GM12878 (cell line): ENCODE results near the gene ERC1. TPM values are rescaled to one million over a fixed set of nuclear protein-coding genes. Genes with fewer than 3 reads are reported as not detected.

Source experiments
- ATAC-seq: fragments of 200-7000 bp; cut with Tn5 transposase; 3 replicates; pipeline ENCODE4 v1.9.1; 2020; ENCODE audit warnings: mild to moderate bottlenecking, moderate library complexity
- BruUV-seq: library from RNA; stranded (reverse); fragments of 400-500 nt; replicated peaks from 2 replicates; lab custom pipeline; 2021; lab: Mats Ljungman, UMichigan
- CTCF ChIA-PET: fragments of 300-600 bp; sonication (Branson Sonifier 250); formaldehyde crosslinking; extraction: SDS; loops from one replicate; lab custom pipeline; 2021; ENCODE audit warnings: inconsistent platforms; lab: Yijun Ruan, JAX
- POLR2A ChIA-PET: fragments of 350-600 bp; formaldehyde crosslinking; extraction: SDS; loops from one replicate; lab custom pipeline; 2021; ENCODE audit warnings: inconsistent platforms; lab: Charles Lee
- RAD21 ChIA-PET: fragments of 300-600 bp; sonication (Branson Sonifier 250); formaldehyde crosslinking; loops from one replicate; lab custom pipeline; 2023; ENCODE audit warnings: antibody characterized with exemption; ENCODE audit not compliant: unreplicated experiment; lab: Charles Lee
- SMC1A ChIA-PET: fragments of 300-600 bp; sonication (Branson Sonifier 250); formaldehyde crosslinking; loops from one replicate; lab custom pipeline; 2023; ENCODE audit not compliant: unreplicated experiment, uncharacterized antibody; lab: Charles Lee
- DNase-seq: peaks from one replicate; pipeline ENCODE4 v3.0.0-alpha.2; 2011; ENCODE audit warnings: low read depth, low spot score
- FAIRE-seq: peaks from 3 replicates; lab custom pipeline; 2011; peaks lifted over from hg19 to GRCh38; lab: Jason Lieb, UNC
- H2AFZ ChIP-seq: 2 replicates; pipeline ENCODE4 v1.6.0; 2011; ENCODE audit warnings: low read depth, low read length, control low read depth; ENCODE audit not compliant: control insufficient read depth
- H3K27ac ChIP-seq: 2 replicates; pipeline ENCODE4 v1.5.1; 2011; ENCODE audit warnings: control low read depth; ENCODE audit not compliant: control insufficient read depth, insufficient read depth
- H3K27me3 ChIP-seq, 2 experiments: replicated peaks in 1 of 2; 2 replicates each; pipeline versions ENCODE4 v1.6.0 to v1.6.1; 2011; ENCODE audit warnings: low read length in 1 of 2; ENCODE audit not compliant: control insufficient read depth in 2 of 2, insufficient read depth in 2 of 2
- H3K36me3 ChIP-seq, 2 experiments: 2 replicates each; pipeline ENCODE4 v1.5.1; 2011; ENCODE audit warnings: low read length in 1 of 2; ENCODE audit not compliant: control insufficient read depth in 2 of 2, insufficient read depth in 2 of 2
- H3K4me1 ChIP-seq: 2 replicates; pipeline ENCODE4 v1.6.1; 2011; ENCODE audit warnings: mild to moderate bottlenecking, low read length, moderate library complexity, mixed read lengths; ENCODE audit not compliant: control insufficient read depth, insufficient read depth
- H3K4me2 ChIP-seq: 2 replicates; pipeline ENCODE4 v1.6.0; 2011; ENCODE audit warnings: control low read depth; ENCODE audit not compliant: control insufficient read depth, insufficient read depth
- H3K4me3 ChIP-seq: fragments of 200-600 bp; sonication (generic); 2 replicates; pipeline ENCODE4 v1.5.1; 2016
- H3K79me2 ChIP-seq: 2 replicates; pipeline ENCODE4 v1.6.0; 2011; ENCODE audit warnings: low read length; ENCODE audit not compliant: control insufficient read depth, insufficient read depth
- H3K9ac ChIP-seq: 2 replicates; pipeline ENCODE4 v1.8.0; 2011; ENCODE audit warnings: low read length, control low read depth, mixed read lengths; ENCODE audit not compliant: control insufficient read depth, insufficient read depth
- H3K9me3 ChIP-seq: replicated peaks from 3 replicates; pipeline ENCODE4 v1.5.1; 2011; ENCODE audit warnings: mild to moderate bottlenecking, low read length; ENCODE audit not compliant: control insufficient read depth, insufficient read depth
- H4K20me1 ChIP-seq: 2 replicates; pipeline ENCODE4 v1.6.0; 2011; ENCODE audit not compliant: control insufficient read depth, insufficient read depth
- BMI1 ChIP-seq: fragments of 450-650 bp; IDR thresholded peaks from 2 replicates; pipeline ENCODE4 v1.6.1; 2016; ENCODE audit warnings: mild to moderate bottlenecking, moderate library complexity, borderline replicate concordance
- BRCA1 ChIP-seq: IDR thresholded peaks from 2 replicates; pipeline ENCODE4 v1.6.1; 2011; ENCODE audit warnings: low read depth, low read length, improper control_type of control experiment
- CBX5 ChIP-seq: sonication (generic); IDR thresholded peaks from 2 replicates; pipeline ENCODE4 v1.6.1; 2016; ENCODE audit warnings: low read depth, moderate library complexity, mild to moderate bottlenecking, inconsistent platforms
- CEBPB ChIP-seq, 2 experiments: fragments of 150-350 bp in 1 of 2; IDR thresholded peaks; 2 replicates each; pipeline ENCODE4 v1.6.1; 2012 to 2014; ENCODE audit warnings: low read depth in 2 of 2, low read length in 2 of 2, borderline replicate concordance in 1 of 2, inconsistent platforms in 1 of 2
- EP300 ChIP-seq, 2 experiments: fragments of 150-350 bp in 1 of 2; IDR thresholded peaks; 2 replicates each; pipeline ENCODE4 v1.6.1; 2011 to 2012; ENCODE audit warnings: low read depth in 2 of 2, low read length in 2 of 2, borderline replicate concordance in 1 of 2, improper control_type of control experiment in 1 of 2, inconsistent platforms in 1 of 2; ENCODE audit not compliant: control insufficient read depth in 1 of 2
- EZH2 ChIP-seq: IDR thresholded peaks from 2 replicates; pipeline ENCODE4 v1.6.1; 2012; ENCODE audit warnings: low read depth, mild to moderate bottlenecking, control low read depth, inconsistent platforms, low read length, borderline replicate concordance; ENCODE audit not compliant: control insufficient read depth
- HDAC6 ChIP-seq: fragments of 200-600 bp; sonication (generic); IDR thresholded peaks from one replicate; pipeline ENCODE4 v1.8.0; 2017; ENCODE audit warnings: antibody characterized with exemption; ENCODE audit not compliant: unreplicated experiment
- HDGF ChIP-seq: fragments of 450-650 bp; IDR thresholded peaks from 2 replicates; pipeline ENCODE4 v1.6.1; 2016; ENCODE audit warnings: antibody characterized with exemption
- JUND ChIP-seq: IDR thresholded peaks from 2 replicates; pipeline ENCODE4 v1.6.1; 2012; ENCODE audit warnings: low read depth, mild to moderate bottlenecking, low read length, improper control_type of control experiment, moderate library complexity
- MEF2B ChIP-seq: fragments of 450-650 bp; IDR thresholded peaks from 2 replicates; pipeline ENCODE4 v1.6.1; 2018; ENCODE audit warnings: mild to moderate bottlenecking, moderate library complexity; ENCODE audit not compliant: partially characterized antibody, poor library complexity, severe bottlenecking
- MTA3 ChIP-seq: IDR thresholded peaks from 2 replicates; pipeline ENCODE4 v1.6.1; 2012; ENCODE audit warnings: low read length, inconsistent platforms, borderline replicate concordance
- MYC ChIP-seq: IDR thresholded peaks from 2 replicates; pipeline ENCODE4 v1.6.1; 2011; ENCODE audit warnings: mild to moderate bottlenecking, low read length, moderate library complexity, inconsistent platforms; ENCODE audit not compliant: insufficient read depth, insufficient replicate concordance, insufficient read length, severe bottlenecking
- NRF1 ChIP-seq: conservative IDR thresholded peaks from 2 replicates; pipeline ENCODE4 v1.6.1; 2011; ENCODE audit warnings: mild to moderate bottlenecking, low read depth, low read length, improper control_type of control experiment
- PAX5 ChIP-seq: IDR thresholded peaks from 2 replicates; pipeline ENCODE4 v1.6.1; 2011; ENCODE audit warnings: low read depth, low read length, borderline replicate concordance
- PAX8 ChIP-seq: fragments of 450-650 bp; IDR thresholded peaks from 2 replicates; pipeline ENCODE4 v1.6.1; 2017; ENCODE audit warnings: mild to moderate bottlenecking, moderate library complexity
- SREBF1 ChIP-seq: IDR thresholded peaks from 2 replicates; pipeline ENCODE4 v1.6.1; 2012; ENCODE audit warnings: mild to moderate bottlenecking, low read length
- WGBS: methylation state at CpG from one replicate; pipeline ENCODE4 v1.1.6; 2016; ENCODE audit warnings: low lambda C conversion rate; ENCODE audit not compliant: insufficient replicate concordance, insufficient coverage; ENCODE audit errors: missing lambda C conversion rate; 5-methylcytosine and 5-hydroxymethylcytosine counted together
- in situ Hi-C: fragments of 300-500 bp; cut with MboI; formaldehyde crosslinking; loops from 9 replicates; pipeline ENCODE4 v1.14.3; 2018; ENCODE audit warnings: mixed read lengths
- intact Hi-C: fragments of 100-400 bp; cut with micrococcal nuclease; formaldehyde crosslinking; loops from one replicate; pipeline ENCODE4 v1.14.2; 2022; ENCODE audit not compliant: unreplicated experiment
- polyA plus RNA-seq, 11 experiments: library from polyadenylated mRNA; depleted of rRNA in 4 of 11; unstranded in 6 of 11; stranded (reverse) in 5 of 11; fragments of >200 nt; fragmentation: Nextera tagmentation in 4 of 11; fragmentation: Illumina TruSeq in 1 of 11; extraction: Ambion mirVana in 4 of 11; extraction: Trizol in 1 of 11; gene quantifications; 1 replicate in 1 of 11; 2 replicates in 10 of 11; pipeline versions ENCODE4 v1.2.1 to v1.2.3, GENCODE V29; 2011 to 2016; ENCODE audit warnings: inconsistent platforms in 2 of 11, missing spikeins in 2 of 11, low read depth in 1 of 11
- total RNA-seq, 4 experiments: library from RNA; depleted of rRNA in 3 of 4; stranded (reverse); fragments of >200 nt in 3 of 4; fragmentation: Illumina TruSeq in 1 of 4; extraction: Trizol in 1 of 4; gene quantifications; 2 replicates each; pipeline versions ENCODE4 v1.2.1 to v1.2.3, GENCODE V29; 2013 to 2021
- TF ChIP-seq, protein P1 (sequence below): fragments of 450-650 bp; IDR thresholded peaks from 2 replicates; pipeline ENCODE4 v1.6.1; 2017; ENCODE audit warnings: mild to moderate bottlenecking, low read depth, inconsistent platforms; ENCODE audit not compliant: poor library complexity, severe bottlenecking
- TF ChIP-seq, protein P2 (sequence below): IDR thresholded peaks from 2 replicates; pipeline ENCODE4 v1.6.1; 2012; ENCODE audit warnings: low read length, inconsistent platforms

ERC1 gene
- total and polyA plus RNA-seq, 10 of the 15 experiments (the other 5 are each of a cell fraction or from before 2014, with no cell fraction given), result 0.75 to 8.0 (median 5.0) TPM

DNA sequence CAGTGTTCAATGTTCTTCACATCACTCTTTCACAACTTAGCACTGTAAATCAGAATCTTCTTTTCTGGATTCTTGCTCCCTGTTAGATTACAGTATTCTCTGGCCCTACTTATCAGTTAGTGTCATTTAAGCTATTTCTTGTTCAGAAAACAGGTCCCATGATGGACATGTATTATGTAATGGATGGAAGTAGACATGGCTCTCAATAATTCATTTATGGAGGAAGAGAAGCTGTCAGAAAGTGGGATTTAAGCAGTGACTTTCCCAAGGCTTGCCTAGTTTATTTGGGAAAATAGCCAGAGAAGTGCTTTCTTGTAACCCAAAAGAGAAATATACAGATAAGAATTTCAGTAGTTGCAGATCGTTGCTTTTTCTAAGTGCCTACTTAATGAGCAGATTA, 1.6 kb downstream of the ERC1 start:
- TF ChIP-seq EZH2, result no peak
- no peak for TF ChIP-seq HDAC6
- TF ChIP-seq CEBPB (IDR thresholded peaks at IDR 0.05; ENCODE audit: borderline replicate concordance in 1 of 2, low read depth in 2 of 2, low read length in 2 of 2), result no peak
- no peak for TF ChIP-seq NRF1
- TF ChIP-seq PAX8, result no peak
- TF ChIP-seq MYC, result no peak
- TF ChIP-seq BMI1, result no peak
- no peak for TF ChIP-seq SREBF1
- TF ChIP-seq BRCA1, result no peak
- TF ChIP-seq, protein P1, sequence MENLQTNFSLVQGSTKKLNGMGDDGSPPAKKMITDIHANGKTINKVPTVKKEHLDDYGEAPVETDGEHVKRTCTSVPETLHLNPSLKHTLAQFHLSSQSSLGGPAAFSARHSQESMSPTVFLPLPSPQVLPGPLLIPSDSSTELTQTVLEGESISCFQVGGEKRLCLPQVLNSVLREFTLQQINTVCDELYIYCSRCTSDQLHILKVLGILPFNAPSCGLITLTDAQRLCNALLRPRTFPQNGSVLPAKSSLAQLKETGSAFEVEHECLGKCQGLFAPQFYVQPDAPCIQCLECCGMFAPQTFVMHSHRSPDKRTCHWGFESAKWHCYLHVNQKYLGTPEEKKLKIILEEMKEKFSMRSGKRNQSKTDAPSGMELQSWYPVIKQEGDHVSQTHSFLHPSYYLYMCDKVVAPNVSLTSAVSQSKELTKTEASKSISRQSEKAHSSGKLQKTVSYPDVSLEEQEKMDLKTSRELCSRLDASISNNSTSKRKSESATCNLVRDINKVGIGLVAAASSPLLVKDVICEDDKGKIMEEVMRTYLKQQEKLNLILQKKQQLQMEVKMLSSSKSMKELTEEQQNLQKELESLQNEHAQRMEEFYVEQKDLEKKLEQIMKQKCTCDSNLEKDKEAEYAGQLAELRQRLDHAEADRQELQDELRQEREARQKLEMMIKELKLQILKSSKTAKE, result no peak
- no peak for TF ChIP-seq CBX5
- TF ChIP-seq, protein P2, sequence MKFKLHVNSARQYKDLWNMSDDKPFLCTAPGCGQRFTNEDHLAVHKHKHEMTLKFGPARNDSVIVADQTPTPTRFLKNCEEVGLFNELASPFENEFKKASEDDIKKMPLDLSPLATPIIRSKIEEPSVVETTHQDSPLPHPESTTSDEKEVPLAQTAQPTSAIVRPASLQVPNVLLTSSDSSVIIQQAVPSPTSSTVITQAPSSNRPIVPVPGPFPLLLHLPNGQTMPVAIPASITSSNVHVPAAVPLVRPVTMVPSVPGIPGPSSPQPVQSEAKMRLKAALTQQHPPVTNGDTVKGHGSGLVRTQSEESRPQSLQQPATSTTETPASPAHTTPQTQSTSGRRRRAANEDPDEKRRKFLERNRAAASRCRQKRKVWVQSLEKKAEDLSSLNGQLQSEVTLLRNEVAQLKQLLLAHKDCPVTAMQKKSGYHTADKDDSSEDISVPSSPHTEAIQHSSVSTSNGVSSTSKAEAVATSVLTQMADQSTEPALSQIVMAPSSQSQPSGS, result no peak
- no peak for TF ChIP-seq EP300 (IDR thresholded peaks at IDR 0.05; ENCODE audit: borderline replicate concordance in 1 of 2, control insufficient read depth in 1 of 2, low read depth in 2 of 2, low read length in 2 of 2)
- TF ChIP-seq PAX5, result no peak
- TF ChIP-seq HDGF, result no peak
- TF ChIP-seq JUND, result no peak
- no peak for TF ChIP-seq MTA3
- TF ChIP-seq MEF2B, result no peak
- TF ChIP-seq, all 136 proteins: peak for 0
- Histone ChIP-seq H3K9ac (no peak overlapping the region), H3K27ac (no peak overlapping the region), H2AFZ (no peak overlapping the region), H3K4me3 (no peak overlapping the region), H3K36me3 (no peaks in the 10 kb centered on the region), H3K9me3 (no peaks in the 10 kb centered on the region), H3K4me1 (peaks cover 3% of the 10 kb centered on the region; the same call in 1 of the 2 replicates), H4K20me1 (no peaks in the 10 kb centered on the region), H3K79me2 (no peaks in the 10 kb centered on the region), H3K27me3 (peaks cover 1 to 13% of the 10 kb centered on the region in 2 experiments; a peak in 1 of 4 replicates), H3K4me2 (no peak overlapping the region)
- FAIRE-seq (no peak), DNase-seq (no peak), ATAC-seq (no peak)
- RAD21 ChIA-PET, result interaction anchor here (1.3 kb wide), 1 partner anchor 100 kb away, joined by 3 read pairs; no protein-coding TSS in a partner anchor
- 93% methylated on average over 1 of the region's 1 CpG for WGBS
- POLR2A ChIA-PET, result interaction anchor here (1.4 kb wide), 1 partner anchor 89 kb away, joined by 4 read pairs; no protein-coding TSS in a partner anchor
- SMC1A ChIA-PET, result interaction anchor here (0.8 to 1.5 kb wide), 4 partner anchors 23 to 103 kb away, joined by 3 to 4 read pairs (median 4); no protein-coding TSS in a partner anchor
- no TSS peak for BruUV-seq
- CTCF ChIA-PET, result interaction anchor here (1.2 to 1.4 kb wide), 2 partner anchors 43 to 100 kb away, joined by 3 to 7 read pairs; partner anchors contain the start of gene RAD52
- in situ Hi-C loops (no loop called here), intact Hi-C loops (no loop called here)
